Fibroblast of villous mesenchyme (primary cell): Measurements from ENCODE around the gene GDAP2. TPM values are rescaled to one million over a fixed set of nuclear protein-coding genes. Genes with fewer than 3 reads are reported as not detected.

Experiments
- DNase-seq: peaks from one replicate; pipeline ENCODE4 v3.0.0-alpha.2; 2010; ENCODE audit warnings: low read depth
- H3K4me3 ChIP-seq: 2 replicates; pipeline ENCODE4 v1.5.1; 2011; ENCODE audit warnings: low read depth, mild to moderate bottlenecking, low read length
- CTCF ChIP-seq: IDR thresholded peaks from 2 replicates; pipeline ENCODE4 v1.5.1; 2012; ENCODE audit warnings: low read depth, mild to moderate bottlenecking, low read length; ENCODE audit not compliant: insufficient read depth
- total RNA-seq: library from RNA; depleted of rRNA; stranded (reverse); fragments of >200 nt; gene quantifications from 2 replicates; pipeline ENCODE4 v1.2.3, GENCODE V29; 2012

The GDAP2 gene
- total RNA-seq, 1 donor = 34.5 TPM

- H3K4me3 ChIP-seq = no peak overlapping the region
- TF ChIP-seq CTCF = no peak
- DNase-seq = no peak
These were observed 39.0 kb downstream of the GDAP2 start for GRCh38 chr1:117890452-117890851.

GRCh38 chr1:117886101-117886795 lies 43.2 kb downstream of the GDAP2 start:
- no peak overlapping the region for H3K4me3 ChIP-seq
- DNase-seq = peak; percentile 58
- TF ChIP-seq CTCF = no peak

GRCh38 chr1:117883616-117884015 lies 45.8 kb downstream of the GDAP2 start:
- DNase-seq = no peak
- H3K4me3 ChIP-seq = no peak overlapping the region
- no peak for TF ChIP-seq CTCF

GRCh38 chr1:117879284-117879683 lies 50.1 kb downstream of the GDAP2 start:
- no peak for DNase-seq
- H3K4me3 ChIP-seq = no peak overlapping the region
- TF ChIP-seq CTCF = no peak

- DNase-seq = no peak
- TF ChIP-seq CTCF = no peak
- no peak overlapping the region for H3K4me3 ChIP-seq
These were observed 51.6 kb downstream of the GDAP2 start for GRCh38 chr1:117877823-117878222.

GRCh38 chr1:117871013-117871412 lies 58.4 kb downstream of the GDAP2 start:
- TF ChIP-seq CTCF = no peak
- no peak overlapping the region for H3K4me3 ChIP-seq
- no peak for DNase-seq

GRCh38 chr1:117861694-117862093 lies 67.7 kb downstream of the GDAP2 start:
- no peak for DNase-seq
- no peak overlapping the region for H3K4me3 ChIP-seq
- no peak for TF ChIP-seq CTCF
